Kidney (tissue), 14 donors: ENCODE results near the gene MINAR2. TPM values are rescaled to one million over a fixed set of nuclear protein-coding genes. Genes with fewer than 3 reads are reported as not detected.

Experiments used
- DNase-seq, 5 donors: peaks; one replicate each; pipeline ENCODE4 v3.0.0-alpha.2; 2013 to 2020
- FAIRE-seq: peaks from 2 replicates; lab custom pipeline; 2012; peaks lifted over from hg19 to GRCh38; lab: Jason Lieb, UNC
- H3K27ac ChIP-seq, 2 donors: one replicate each; pipeline ENCODE4 v1.7.0; 2013; ENCODE audit warnings: low read depth in 2 of 2, low read length in 2 of 2, inconsistent platforms in 1 of 2
- H3K27me3 ChIP-seq: one replicate; pipeline ENCODE4 v1.7.1; 2013; ENCODE audit warnings: low read length, inconsistent platforms; ENCODE audit not compliant: control insufficient read depth, insufficient read depth
- H3K36me3 ChIP-seq, 3 donors: one replicate each; pipeline versions ENCODE4 v1.7.0 to v1.7.1; 2013; ENCODE audit warnings: low read length in 3 of 3, control low read depth in 1 of 3, inconsistent platforms in 1 of 3; ENCODE audit not compliant: insufficient read depth in 3 of 3, control insufficient read depth in 2 of 3
- H3K4me1 ChIP-seq, 3 donors: one replicate each; pipeline versions ENCODE4 v1.7.0 to v1.7.1; 2013; ENCODE audit warnings: low read length in 3 of 3, inconsistent platforms in 1 of 3, low read depth in 1 of 3; ENCODE audit not compliant: control insufficient read depth in 2 of 3, insufficient read depth in 2 of 3
- H3K4me3 ChIP-seq, 3 donors: one replicate each; pipeline versions ENCODE4 v1.7.0 to v1.8.1; 2013; ENCODE audit warnings: low read length in 3 of 3, control low read depth in 1 of 3, inconsistent platforms in 1 of 3
- H3K9ac ChIP-seq, 3 donors: one replicate each; pipeline versions ENCODE4 v1.7.0 to v1.7.1; 2013; ENCODE audit warnings: low read length in 3 of 3, control low read depth in 1 of 3, inconsistent platforms in 1 of 3
- H3K9me3 ChIP-seq, 3 donors: one replicate each; pipeline versions ENCODE4 v1.7.0 to v1.7.1; 2013; ENCODE audit warnings: low read length in 3 of 3, control low read depth in 1 of 3, inconsistent platforms in 1 of 3; ENCODE audit not compliant: control insufficient read depth in 2 of 3, insufficient read depth in 1 of 3
- intact Hi-C: fragments of 100-400 bp; cut with DNase I; formaldehyde crosslinking; loops from one replicate; pipeline ENCODE4 v1.11.1; 2022
- polyA plus RNA-seq: library from polyadenylated mRNA; stranded (reverse); fragments of 350-450 nt; fragmentation: Illumina TruSeq; extraction: RNeasy Lipid Tissue Mini Kit (QIAGEN cat#74804); gene quantifications from one replicate; pipeline ENCODE4 v1.2.3, GENCODE V29; 2014; ENCODE audit warnings: low read depth, low replicate concordance; ENCODE audit not compliant: insufficient read depth
- total RNA-seq: library from RNA; stranded (reverse); fragmentation: NEBNext Ultra II Directional; extraction: Animal tissue kit (Norgen Biotek cat#: 25700); gene quantifications from one replicate; pipeline ENCODE4 v1.2.1, GENCODE V29; 2021
- TF ChIP-seq, protein P1 (sequence below): IDR thresholded peaks from 3 replicates; pipeline ENCODE4 v1.5.1; 2012; ENCODE audit warnings: mild to moderate bottlenecking, moderate library complexity, borderline replicate concordance; ENCODE audit not compliant: insufficient read depth; ENCODE audit errors: extremely low read depth
- donor health status: control.
- donor health status: control.
- donor health status: control.
- donor health status: control.
- donor health status: control.
- donor health status: DM: yes; HTN: yes; CAD: no.
- donor health status: Normal renal cell carcinoma (clear cell type).

MINAR2 gene
- total and polyA plus RNA-seq, 2 donors from 2014 or later: not detected

DNA sequence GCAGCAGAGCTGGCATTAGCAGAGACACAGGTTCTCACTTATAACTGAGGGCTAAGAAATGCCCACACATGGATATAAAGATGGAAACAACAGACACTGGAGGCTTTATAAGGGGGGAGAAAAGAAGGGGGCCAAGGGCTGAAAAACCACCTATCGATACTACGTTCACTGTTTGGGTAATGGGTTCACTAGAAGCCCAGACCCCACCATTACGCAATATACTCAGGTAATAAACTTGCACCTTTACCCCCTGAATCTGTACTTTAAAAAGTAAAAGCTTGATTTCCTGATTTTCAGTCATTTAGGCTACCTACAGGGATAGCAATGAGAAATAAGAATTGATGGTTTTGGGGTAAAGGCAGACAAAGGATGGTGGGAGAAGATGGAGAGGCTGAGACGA is 1.9 kb upstream of the MINAR2 start:
- Histone ChIP-seq H3K9ac (no peak overlapping the region), H3K36me3 (no peaks in the 10 kb centered on the region), H3K27ac (no peak overlapping the region), H3K27me3 (no peaks in the 10 kb centered on the region), H3K9me3 (no peaks in the 10 kb centered on the region), H3K4me1 (no peaks in the 10 kb centered on the region), H3K4me3 (no peak overlapping the region)
- DNase-seq (no peak), FAIRE-seq (no peak)
- TF ChIP-seq, protein P1, sequence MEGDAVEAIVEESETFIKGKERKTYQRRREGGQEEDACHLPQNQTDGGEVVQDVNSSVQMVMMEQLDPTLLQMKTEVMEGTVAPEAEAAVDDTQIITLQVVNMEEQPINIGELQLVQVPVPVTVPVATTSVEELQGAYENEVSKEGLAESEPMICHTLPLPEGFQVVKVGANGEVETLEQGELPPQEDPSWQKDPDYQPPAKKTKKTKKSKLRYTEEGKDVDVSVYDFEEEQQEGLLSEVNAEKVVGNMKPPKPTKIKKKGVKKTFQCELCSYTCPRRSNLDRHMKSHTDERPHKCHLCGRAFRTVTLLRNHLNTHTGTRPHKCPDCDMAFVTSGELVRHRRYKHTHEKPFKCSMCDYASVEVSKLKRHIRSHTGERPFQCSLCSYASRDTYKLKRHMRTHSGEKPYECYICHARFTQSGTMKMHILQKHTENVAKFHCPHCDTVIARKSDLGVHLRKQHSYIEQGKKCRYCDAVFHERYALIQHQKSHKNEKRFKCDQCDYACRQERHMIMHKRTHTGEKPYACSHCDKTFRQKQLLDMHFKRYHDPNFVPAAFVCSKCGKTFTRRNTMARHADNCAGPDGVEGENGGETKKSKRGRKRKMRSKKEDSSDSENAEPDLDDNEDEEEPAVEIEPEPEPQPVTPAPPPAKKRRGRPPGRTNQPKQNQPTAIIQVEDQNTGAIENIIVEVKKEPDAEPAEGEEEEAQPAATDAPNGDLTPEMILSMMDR: no peak
- intact Hi-C loops: no loop called here

DNA sequence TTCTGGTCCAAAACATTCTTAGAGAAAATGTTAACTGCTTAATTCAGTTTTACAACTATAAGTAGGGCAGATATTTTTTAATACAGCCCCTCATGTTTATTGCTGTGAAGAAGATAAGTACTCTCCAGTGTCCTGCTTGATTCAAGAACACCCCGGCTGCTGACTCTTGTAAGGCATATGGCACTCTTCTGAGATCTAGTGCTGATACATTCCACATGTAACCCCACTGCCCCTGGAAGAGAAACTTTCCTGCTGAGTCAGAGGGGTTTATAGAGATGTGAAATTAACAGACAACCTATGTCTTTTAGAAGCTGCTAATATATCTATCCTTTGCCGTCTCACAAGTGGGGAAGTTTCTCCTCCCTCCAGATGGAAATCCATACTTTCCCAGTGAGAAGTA is 1.0 kb upstream of the MINAR2 start:
- Histone ChIP-seq H3K9ac (no peak overlapping the region), H3K36me3 (no peaks in the 10 kb centered on the region), H3K4me3 (no peak overlapping the region), H3K4me1 (no peaks in the 10 kb centered on the region), H3K27ac (no peak overlapping the region), H3K9me3 (no peaks in the 10 kb centered on the region), H3K27me3 (no peaks in the 10 kb centered on the region)
- intact Hi-C loops: no loop called here
- FAIRE-seq: no peak
- TF ChIP-seq, protein P1: no peak
- DNase-seq: no peak

DNA sequence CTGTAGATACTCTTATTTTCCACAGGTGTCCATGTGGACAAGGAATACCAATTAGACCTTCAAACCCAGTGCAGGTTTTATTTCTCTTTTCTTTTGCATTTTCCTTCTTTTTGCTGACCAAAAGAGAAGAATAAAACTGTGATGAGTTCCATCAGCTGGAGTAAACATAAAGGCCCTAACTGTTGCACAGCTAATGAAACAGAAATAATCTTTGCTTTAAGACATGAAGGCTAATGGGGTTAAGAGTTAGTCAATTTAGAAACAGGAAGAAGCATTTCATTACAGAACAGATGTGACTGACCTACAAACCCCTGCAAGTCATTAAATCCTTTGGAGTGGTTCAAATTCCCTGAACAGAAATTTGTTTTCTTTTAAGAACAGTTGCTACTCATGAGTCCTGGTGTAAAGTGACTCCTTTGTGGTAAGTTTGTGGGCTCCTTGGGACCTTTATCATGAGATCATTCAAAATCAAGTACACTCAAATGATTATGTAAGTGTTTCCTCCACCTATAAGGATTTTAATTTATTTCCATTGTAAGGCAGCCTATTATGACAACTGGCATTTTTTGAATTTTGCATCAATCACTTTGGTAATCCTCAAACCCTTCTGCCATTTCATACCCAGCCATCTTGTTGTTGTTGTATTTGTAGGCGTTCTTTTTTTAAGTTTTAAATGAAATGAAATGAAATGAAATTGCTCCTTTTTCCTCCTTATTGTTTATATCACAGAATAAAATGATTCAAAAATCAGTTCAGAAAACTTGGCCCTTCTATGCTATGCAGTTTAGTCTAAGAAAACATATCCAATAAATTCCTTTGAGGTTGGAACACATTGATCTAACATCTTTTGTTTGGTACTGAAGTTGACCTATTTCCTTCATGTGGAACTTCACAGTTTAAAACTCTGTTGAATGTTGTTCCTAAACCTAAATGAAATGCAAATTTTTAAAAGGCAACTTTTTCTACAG is 1.3 kb downstream of the MINAR2 start:
- no peak overlapping the region for H3K9ac ChIP-seq
- DNase-seq (no peak), FAIRE-seq (no peak)
- H3K4me1 ChIP-seq: no peaks in the 10 kb centered on the region
- TF ChIP-seq, protein P1: no peak
- intact Hi-C loops: no loop called here
- H3K27me3 ChIP-seq: no peaks in the 10 kb centered on the region
- H3K27ac ChIP-seq: no peak overlapping the region
- H3K36me3 ChIP-seq: no peaks in the 10 kb centered on the region
- no peak overlapping the region for H3K4me3 ChIP-seq
- no peaks in the 10 kb centered on the region for H3K9me3 ChIP-seq
